Mesothelial cell of epicardium (in vitro differentiated cells): ENCODE measurements around the gene CHD2. TPM values are rescaled to one million over a fixed set of nuclear protein-coding genes. Genes with fewer than 3 reads are reported as not detected.

ENCODE experiments used
- DNase-seq, 2 experiments: peaks; one replicate each; pipeline ENCODE4 v3.0.0; 2021; ENCODE audit warnings: low spot score in 2 of 2; ENCODE audit not compliant: unreplicated experiment in 2 of 2
- H3K27ac Mint-ChIP-seq: 2 replicates; pipeline ENCODE4 v1.8.0; 2021; ENCODE audit warnings: mixed read lengths
- H3K27me3 Mint-ChIP-seq: 2 replicates; pipeline ENCODE4 v1.8.0; 2021; ENCODE audit warnings: low read depth, mixed read lengths
- H3K36me3 Mint-ChIP-seq: 2 replicates; pipeline ENCODE4 v1.8.0; 2021; ENCODE audit warnings: mixed read lengths
- H3K4me1 Mint-ChIP-seq: 2 replicates; pipeline ENCODE4 v1.8.0; 2021; ENCODE audit warnings: mixed read lengths
- H3K4me3 Mint-ChIP-seq: 2 replicates; pipeline ENCODE4 v1.8.0; 2021; ENCODE audit warnings: mild to moderate bottlenecking, moderate library complexity, mixed read lengths
- H3K9me3 Mint-ChIP-seq: 2 replicates; pipeline ENCODE4 v1.8.0; 2021; ENCODE audit warnings: mixed read lengths
- CTCF ChIP-seq: fragments of 200-600 bp; sonication (generic); IDR thresholded peaks from one replicate; pipeline ENCODE4 v1.5.0; 2021; ENCODE audit warnings: antibody characterized with exemption; ENCODE audit not compliant: unreplicated experiment
- total RNA-seq: library from RNA; stranded (reverse); gene quantifications from 3 replicates; pipeline ENCODE4 v1.2.1, GENCODE V29; 2021

CHD2 gene
- total RNA-seq, 1 donor from 2014 or later = 178 TPM

GRCh38 chr15:93070551-93071296 lies 170.6 kb downstream of the CHD2 start:
- H3K4me1 Mint-ChIP-seq = peaks cover 52% of the 10 kb centered on the region
- peak overlapping the region; percentile 95 for H3K4me3 Mint-ChIP-seq
- peaks cover 4% of the 10 kb centered on the region for H3K36me3 Mint-ChIP-seq
- DNase-seq = no peak
- peak overlapping the region; percentile 96 for H3K27ac Mint-ChIP-seq
- peaks cover 16% of the 10 kb centered on the region for H3K27me3 Mint-ChIP-seq
- H3K9me3 Mint-ChIP-seq = no peaks in the 10 kb centered on the region
- no peak for TF ChIP-seq CTCF

- Mint-ChIP-seq H3K27me3 (peaks cover 24% of the 10 kb centered on the region), H3K36me3 (peaks cover 4% of the 10 kb centered on the region), H3K4me3 (peak overlapping the region; percentile 95), H3K27ac (peak overlapping the region; percentile 96), H3K9me3 (no peaks in the 10 kb centered on the region), H3K4me1 (peaks cover 52% of the 10 kb centered on the region)
- DNase-seq = no peak
- no peak for TF ChIP-seq CTCF
These were observed 171.4 kb downstream of the CHD2 start for GRCh38 chr15:93071469-93071936.

- Mint-ChIP-seq H3K4me3 (peak overlapping the region; percentile 95), H3K4me1 (peaks cover 49% of the 10 kb centered on the region), H3K36me3 (peaks cover 2% of the 10 kb centered on the region), H3K27ac (peak overlapping the region; percentile 96), H3K27me3 (peaks cover 29% of the 10 kb centered on the region), H3K9me3 (no peaks in the 10 kb centered on the region)
- TF ChIP-seq CTCF = no peak
- DNase-seq = no peak
These were observed 171.9 kb downstream of the CHD2 start for GRCh38 chr15:93072011-93072410.

- TF ChIP-seq CTCF = no peak
- Mint-ChIP-seq H3K27ac (peak overlapping the region; percentile 96), H3K4me3 (peak overlapping the region; percentile 95), H3K9me3 (no peaks in the 10 kb centered on the region), H3K36me3 (peaks cover 2% of the 10 kb centered on the region), H3K27me3 (peaks cover 35% of the 10 kb centered on the region), H3K4me1 (peaks cover 43% of the 10 kb centered on the region)
- peak; percentile 78 to 89 for DNase-seq
These were observed 172.6 kb downstream of the CHD2 start for GRCh38 chr15:93072411-93073394.

- no peak for DNase-seq
- H3K9me3 Mint-ChIP-seq = no peaks in the 10 kb centered on the region
- H3K36me3 Mint-ChIP-seq = no peaks in the 10 kb centered on the region
- H3K4me3 Mint-ChIP-seq = peak overlapping the region; percentile 80
- TF ChIP-seq CTCF = no peak
- H3K4me1 Mint-ChIP-seq = peaks cover 39% of the 10 kb centered on the region
- H3K27me3 Mint-ChIP-seq = peaks cover 43% of the 10 kb centered on the region
- H3K27ac Mint-ChIP-seq = peak overlapping the region; percentile 90
These were observed 173.4 kb downstream of the CHD2 start for GRCh38 chr15:93073465-93073952.
